ENCODE measurements around the gene CRIP3.

DNA sequence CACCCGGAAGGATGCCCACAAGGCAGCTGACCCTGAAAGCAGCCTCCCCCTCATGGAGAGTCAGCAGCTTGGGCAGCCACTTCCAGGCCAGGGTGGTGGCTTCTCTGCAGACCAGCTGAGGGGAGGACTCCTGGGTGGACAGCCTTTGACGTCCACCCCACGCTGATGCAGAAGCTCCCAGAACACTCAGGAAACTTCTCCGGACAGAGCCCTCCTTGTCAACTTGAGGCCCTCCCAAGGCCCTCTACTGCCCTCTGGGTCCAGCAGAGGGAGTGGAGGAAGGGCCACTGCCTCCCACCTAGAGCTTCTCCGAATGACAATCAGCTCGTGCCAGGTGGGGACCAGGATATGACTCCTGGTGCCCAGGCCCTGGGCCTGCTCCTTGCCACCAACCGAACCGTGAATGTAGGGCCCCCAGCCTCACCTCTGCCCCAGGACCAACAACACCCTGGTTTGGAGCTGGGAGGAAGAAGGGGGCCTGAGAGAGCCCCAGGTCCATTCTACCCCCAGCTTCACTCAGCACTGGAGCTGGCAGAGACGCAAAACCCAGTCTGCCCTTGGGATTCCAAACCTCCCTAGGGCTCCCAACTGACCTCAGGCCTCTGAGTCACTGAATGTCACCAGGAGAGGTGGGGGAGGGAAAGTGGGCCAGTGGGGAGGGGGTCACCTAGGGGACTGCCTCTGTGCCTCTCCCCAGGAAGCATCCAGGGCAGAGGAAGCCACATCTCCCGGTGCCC is 21.5 kb downstream of the CRIP3 start:
- no peak for TF ChIP-seq EZH2 (IDR thresholded peaks at IDR 0.05; ENCODE audit: insufficient read depth, poor library complexity, severe bottlenecking)
- TF ChIP-seq EZH2phosphoT487 (IDR thresholded peaks at IDR 0.05; ENCODE audit: insufficient read depth, low read depth): no peak
